ACC112 (cell line): ENCODE results near the gene CUEDC2.

Source experiments
- H2AFZ ChIP-seq: fragments of 200-600 bp; sonication (generic); one replicate; pipeline ENCODE4 v1.6.0; 2017; ENCODE audit warnings: antibody characterized with exemption, low read length; ENCODE audit not compliant: unreplicated experiment
- H3K27ac ChIP-seq: fragments of 200-600 bp; sonication (generic); 2 replicates; pipeline ENCODE4 v1.5.1; 2014; ENCODE audit warnings: low read depth, mild to moderate bottlenecking, antibody characterized with exemption, low read length, moderate library complexity
- H3K27me3 ChIP-seq: fragments of 200-600 bp; sonication (generic); 2 replicates; pipeline ENCODE4 v1.6.1; 2014; ENCODE audit warnings: mild to moderate bottlenecking, antibody characterized with exemption, low read length, moderate library complexity, mixed read lengths; ENCODE audit not compliant: insufficient read depth
- H3K36me3 ChIP-seq: fragments of 200-600 bp; sonication (generic); 2 replicates; pipeline ENCODE4 v1.6.1; 2016; ENCODE audit warnings: mild to moderate bottlenecking, antibody characterized with exemption, low read length, moderate library complexity, mixed read lengths; ENCODE audit not compliant: insufficient read depth
- H3K4me1 ChIP-seq: fragments of 200-600 bp; sonication (generic); one replicate; pipeline ENCODE4 v1.6.1; 2016; ENCODE audit warnings: low read length, mixed read lengths; ENCODE audit not compliant: insufficient read depth, unreplicated experiment, control insufficient read depth
- H3K4me3 ChIP-seq: fragments of 200-600 bp; sonication (generic); 2 replicates; pipeline ENCODE4 v1.5.1; 2014; ENCODE audit warnings: mild to moderate bottlenecking, low read depth, low read length
- H3K79me2 ChIP-seq: fragments of 200-600 bp; sonication (generic); one replicate; pipeline ENCODE4 v1.6.0; 2016; ENCODE audit warnings: low read length; ENCODE audit not compliant: control insufficient read depth, unreplicated experiment, insufficient read depth

Gene CUEDC2

GRCh38 chr10:102375867-102376266, 56.5 kb downstream of the CUEDC2 start:
- peaks cover 22% of the 10 kb centered on the region for H3K36me3 ChIP-seq
- no peaks in the 10 kb centered on the region for H3K27me3 ChIP-seq
- H3K4me1 ChIP-seq = no peaks in the 10 kb centered on the region
- H3K27ac ChIP-seq = no peak overlapping the region
- no peak overlapping the region for H2AFZ ChIP-seq
- H3K79me2 ChIP-seq = no peaks in the 10 kb centered on the region
- H3K4me3 ChIP-seq = no peak overlapping the region

- no peaks in the 10 kb centered on the region for H3K79me2 ChIP-seq
- no peak overlapping the region for H3K27ac ChIP-seq
- no peak overlapping the region for H2AFZ ChIP-seq
- peaks cover 25% of the 10 kb centered on the region for H3K36me3 ChIP-seq
- H3K4me3 ChIP-seq = no peak overlapping the region
- no peaks in the 10 kb centered on the region for H3K27me3 ChIP-seq
- H3K4me1 ChIP-seq = no peaks in the 10 kb centered on the region
These were observed 57.1 kb downstream of the CUEDC2 start for GRCh38 chr10:102375250-102375649.
